Astrocyte of the spinal cord (primary cell): ENCODE data around the gene SETDB1.

Experiments used
- DNase-seq: peaks from one replicate; pipeline ENCODE4 v3.0.0; 2011; ENCODE audit warnings: low read depth, low spot score
- H3K4me3 ChIP-seq: 2 replicates; pipeline ENCODE4 v1.5.1; 2011; ENCODE audit warnings: low read depth, mild to moderate bottlenecking, low read length, moderate library complexity
- in situ Hi-C: cut with HindIII; loops from 2 replicates; pipeline ENCODE4 v1.10.0; 2017; ENCODE audit warnings: low sequenced_read_pairs
- TF ChIP-seq, protein P1 (sequence below): IDR thresholded peaks from 2 replicates; pipeline ENCODE4 v1.5.1; 2012; ENCODE audit warnings: low read depth, mild to moderate bottlenecking, low read length, inconsistent platforms

The SETDB1 gene

DNA sequence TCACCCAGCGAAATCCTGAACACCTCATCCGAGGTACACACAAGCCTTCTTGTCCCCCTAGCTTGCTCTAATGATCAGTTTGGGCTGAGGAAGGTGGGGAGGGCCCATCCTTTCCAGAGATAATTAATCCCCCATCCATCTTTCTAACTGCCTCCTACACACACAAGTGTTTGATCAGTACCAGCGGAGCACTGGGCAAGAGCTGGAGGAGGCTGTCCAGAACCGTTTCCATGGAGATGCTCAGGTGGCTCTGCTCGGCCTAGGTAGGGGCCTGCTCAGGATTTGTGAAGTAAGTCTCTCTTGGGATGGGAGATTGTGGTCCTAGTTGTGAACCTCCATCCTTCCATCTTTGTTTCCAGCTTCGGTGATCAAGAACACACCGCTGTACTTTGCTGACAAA, 61.8 kb downstream of the SETDB1 start:
- in situ Hi-C loops: no loop called here
- no peak overlapping the region for H3K4me3 ChIP-seq
- TF ChIP-seq, protein P1, sequence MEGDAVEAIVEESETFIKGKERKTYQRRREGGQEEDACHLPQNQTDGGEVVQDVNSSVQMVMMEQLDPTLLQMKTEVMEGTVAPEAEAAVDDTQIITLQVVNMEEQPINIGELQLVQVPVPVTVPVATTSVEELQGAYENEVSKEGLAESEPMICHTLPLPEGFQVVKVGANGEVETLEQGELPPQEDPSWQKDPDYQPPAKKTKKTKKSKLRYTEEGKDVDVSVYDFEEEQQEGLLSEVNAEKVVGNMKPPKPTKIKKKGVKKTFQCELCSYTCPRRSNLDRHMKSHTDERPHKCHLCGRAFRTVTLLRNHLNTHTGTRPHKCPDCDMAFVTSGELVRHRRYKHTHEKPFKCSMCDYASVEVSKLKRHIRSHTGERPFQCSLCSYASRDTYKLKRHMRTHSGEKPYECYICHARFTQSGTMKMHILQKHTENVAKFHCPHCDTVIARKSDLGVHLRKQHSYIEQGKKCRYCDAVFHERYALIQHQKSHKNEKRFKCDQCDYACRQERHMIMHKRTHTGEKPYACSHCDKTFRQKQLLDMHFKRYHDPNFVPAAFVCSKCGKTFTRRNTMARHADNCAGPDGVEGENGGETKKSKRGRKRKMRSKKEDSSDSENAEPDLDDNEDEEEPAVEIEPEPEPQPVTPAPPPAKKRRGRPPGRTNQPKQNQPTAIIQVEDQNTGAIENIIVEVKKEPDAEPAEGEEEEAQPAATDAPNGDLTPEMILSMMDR: no peak
- no peak for DNase-seq

DNA sequence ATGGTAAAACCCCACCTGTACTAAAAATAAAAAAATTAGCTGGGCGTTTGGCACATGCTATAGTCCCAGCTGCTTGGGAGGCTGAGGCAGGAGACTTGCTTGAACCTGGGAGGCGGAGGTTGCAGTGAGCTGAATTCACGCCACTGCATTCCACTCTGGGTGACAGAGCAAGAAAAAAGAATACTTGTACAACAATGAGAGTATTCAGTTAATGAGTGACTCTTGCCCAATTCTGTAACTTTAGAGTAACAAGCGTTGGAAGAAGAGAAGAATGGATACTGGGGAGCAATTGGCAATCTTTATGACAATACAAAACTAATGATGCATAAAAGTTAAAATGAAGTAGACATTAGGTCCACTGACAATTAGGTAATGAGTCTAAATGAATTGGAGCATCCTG, 66.5 kb downstream of the SETDB1 start:
- no peak overlapping the region for H3K4me3 ChIP-seq
- TF ChIP-seq, protein P1: no peak
- in situ Hi-C loops: no loop called here
- no peak for DNase-seq

DNA sequence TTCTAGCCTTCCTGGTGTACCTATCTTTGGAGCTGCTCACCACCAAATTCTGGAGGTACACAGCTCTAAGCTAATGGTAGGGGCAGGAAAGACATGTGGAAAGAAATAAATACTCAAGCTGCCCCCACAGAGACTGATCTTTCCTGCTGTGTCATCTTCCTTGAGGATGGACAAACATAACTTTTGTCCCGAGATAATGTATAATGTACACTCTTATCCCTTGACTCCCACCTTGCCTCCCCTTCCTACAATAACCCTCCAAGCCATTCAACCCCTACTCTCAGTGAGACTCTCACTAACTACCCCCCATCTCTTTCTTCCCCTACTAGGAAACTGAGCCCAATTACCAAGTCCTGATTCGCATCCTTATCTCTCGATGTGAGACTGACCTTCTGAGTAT, 68.1 kb downstream of the SETDB1 start:
- in situ Hi-C loops: no loop called here
- TF ChIP-seq, protein P1: no peak
- no peak overlapping the region for H3K4me3 ChIP-seq
- no peak for DNase-seq

DNA sequence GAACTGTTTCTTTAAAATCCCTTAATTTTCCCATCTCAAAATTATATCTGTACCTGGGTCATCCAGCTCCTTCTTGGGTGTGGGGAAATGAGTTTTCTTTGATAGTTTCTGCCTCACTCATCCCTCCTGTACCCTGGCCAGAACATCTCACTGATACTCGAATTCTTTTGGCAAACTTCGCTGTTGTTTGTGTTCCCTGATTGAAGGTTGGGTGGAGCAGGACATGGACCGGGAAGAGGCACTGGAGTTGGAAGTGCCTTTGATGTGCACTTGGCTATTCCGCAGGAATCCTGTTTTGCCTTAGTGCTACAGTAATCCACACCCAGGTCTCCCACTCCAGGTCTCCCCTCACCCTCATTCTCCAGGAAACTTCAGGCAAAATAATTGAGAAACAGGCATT, 69.3 kb downstream of the SETDB1 start:
- DNase-seq: no peak
- H3K4me3 ChIP-seq: no peak overlapping the region
- TF ChIP-seq, protein P1: no peak
- in situ Hi-C loops: no loop called here

DNA sequence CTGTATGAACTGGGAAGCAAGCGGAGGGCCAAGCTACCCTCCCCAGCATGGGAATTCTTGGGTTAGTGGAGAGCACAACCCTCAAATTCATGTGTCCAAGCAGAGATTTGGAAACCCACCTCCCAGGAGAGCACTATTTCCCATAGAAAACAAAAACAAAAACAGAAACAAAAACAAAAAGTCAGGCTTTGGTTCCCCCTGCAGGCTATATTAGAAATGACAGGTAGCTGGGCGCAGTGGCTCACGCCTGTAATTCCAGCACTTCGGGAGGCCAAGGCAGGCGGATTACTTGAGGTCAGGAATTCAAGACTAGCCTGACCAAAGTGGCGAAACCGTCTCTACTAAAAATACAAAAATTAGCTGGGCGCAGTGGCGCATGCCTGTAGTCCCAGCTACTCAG, 69.7 kb downstream of the SETDB1 start:
- TF ChIP-seq, protein P1: peak; percentile 68
- in situ Hi-C loops: no loop called here
- DNase-seq: no peak
- H3K4me3 ChIP-seq: no peak overlapping the region

DNA sequence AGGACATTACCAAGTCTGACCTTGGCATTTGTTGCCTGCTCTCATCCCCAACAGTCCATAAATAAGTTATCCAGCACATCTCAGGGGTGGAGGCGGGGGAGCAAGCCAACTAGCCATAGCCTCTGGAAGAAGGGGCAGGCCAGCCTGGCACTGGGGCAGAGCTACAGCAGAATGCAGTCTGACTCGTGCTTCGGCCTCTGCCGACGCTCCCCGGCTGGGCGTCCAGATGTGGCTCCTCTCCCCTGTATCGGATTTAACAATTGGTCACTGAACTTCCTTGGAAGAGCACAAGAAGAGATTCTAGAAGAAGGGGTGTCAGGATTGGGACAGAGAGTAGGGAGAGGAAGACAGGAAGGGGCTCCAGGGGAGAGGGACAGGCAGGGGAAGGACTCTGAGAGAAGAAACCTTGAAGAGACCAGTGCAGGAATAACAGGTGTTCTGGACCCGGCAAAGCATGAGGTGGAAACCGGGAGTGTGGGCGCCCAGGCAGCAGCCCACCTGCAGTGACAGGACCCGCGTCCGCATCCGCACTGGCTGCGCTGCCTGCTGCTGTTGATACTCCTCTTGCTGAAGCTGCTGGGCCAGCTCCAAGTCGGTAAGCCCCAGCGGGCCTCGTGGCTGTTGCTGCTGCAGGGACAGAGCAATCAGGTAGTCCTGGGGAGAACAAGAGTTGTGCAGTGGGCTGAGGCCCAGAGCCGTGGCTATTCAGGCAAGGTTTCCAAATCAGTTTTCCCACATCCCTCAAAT, 71.1 kb downstream of the SETDB1 start:
- no peak for DNase-seq
- in situ Hi-C loops: no loop called here
- H3K4me3 ChIP-seq: no peak overlapping the region
- TF ChIP-seq, protein P1: no peak

DNA sequence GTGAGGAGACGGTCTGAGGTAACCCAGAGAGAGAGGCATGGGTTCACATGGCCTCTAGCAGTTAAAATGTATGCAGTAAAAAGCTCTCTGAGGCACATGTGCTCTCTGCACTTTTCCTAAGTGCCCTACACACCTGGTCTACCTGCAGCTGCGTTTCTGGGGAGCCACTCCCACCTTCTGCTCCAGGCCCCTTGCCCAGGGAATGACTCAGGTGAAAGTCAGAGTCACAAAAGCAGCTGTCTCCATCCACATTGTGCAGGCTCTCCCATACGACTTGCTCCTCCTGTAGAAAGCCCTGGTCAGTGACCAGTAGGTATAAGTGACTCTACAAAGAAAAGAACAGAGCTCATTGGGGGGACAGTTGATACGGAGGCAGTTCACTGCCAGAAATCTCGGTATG, 71.8 kb downstream of the SETDB1 start:
- no peak for DNase-seq
- H3K4me3 ChIP-seq: no peak overlapping the region
- TF ChIP-seq, protein P1: no peak
- in situ Hi-C loops: no loop called here
